Activated B cell treated with CpG ODN at 0.5 μM for 24 hours (primary cell): Measurements from ENCODE around the gene TPGS2. TPM values are rescaled to one million over a fixed set of nuclear protein-coding genes. Genes with fewer than 3 reads are reported as not detected.

Experiments
- ATAC-seq: fragments of 200-7000 bp; cut with Tn5 transposase; one replicate; pipeline ENCODE4 v1.10.0; 2021; ENCODE audit warnings: low read depth, mild to moderate bottlenecking, moderate library complexity
- CTCF ChIA-PET: fragments of 350-600 bp; sonication (Branson Sonifier 250); formaldehyde crosslinking; loops from one replicate; lab custom pipeline; 2021; ENCODE audit warnings: antibody characterized with exemption; lab: Charles Lee
- POLR2A ChIA-PET: fragments of 350-600 bp; sonication (Branson Sonifier 250); formaldehyde crosslinking; loops from one replicate; lab custom pipeline; 2021; ENCODE audit warnings: antibody characterized with exemption; lab: Charles Lee
- DNase-seq: peaks from one replicate; pipeline ENCODE4 v3.0.0; 2022
- H3K27ac Mint-ChIP-seq: one replicate; pipeline ENCODE4 v1.8.0; 2020; ENCODE audit warnings: mixed read lengths
- H3K27me3 Mint-ChIP-seq: one replicate; pipeline ENCODE4 v1.8.0; 2021; ENCODE audit warnings: mixed read lengths
- H3K36me3 Mint-ChIP-seq: one replicate; pipeline ENCODE4 v1.8.0; 2021; ENCODE audit warnings: low read depth, mixed read lengths
- H3K4me1 Mint-ChIP-seq: one replicate; pipeline ENCODE4 v1.8.0; 2021; ENCODE audit warnings: mixed read lengths
- H3K4me3 Mint-ChIP-seq: one replicate; pipeline ENCODE4 v1.8.0; 2020; ENCODE audit warnings: mild to moderate bottlenecking, mixed read lengths
- H3K9me3 Mint-ChIP-seq: one replicate; pipeline ENCODE4 v1.8.0; 2020; ENCODE audit warnings: mixed read lengths
- intact Hi-C: fragments of 100-400 bp; cut with micrococcal nuclease; formaldehyde crosslinking; loops from one replicate; pipeline ENCODE4 v1.15.1; 2024
- total RNA-seq: library from RNA; stranded (reverse); gene quantifications from 2 replicates; pipeline ENCODE4 v1.2.3, GENCODE V29; 2022
- TF ChIP-seq, protein P1 (sequence below): fragments of 200-600 bp; IDR thresholded peaks from one replicate; pipeline ENCODE4 v1.8.0; 2022; ENCODE audit warnings: antibody characterized with exemption, mild to moderate bottlenecking

The TPGS2 gene
- total RNA-seq, 1 donor from 2014 or later = 45.1 TPM

DNA sequence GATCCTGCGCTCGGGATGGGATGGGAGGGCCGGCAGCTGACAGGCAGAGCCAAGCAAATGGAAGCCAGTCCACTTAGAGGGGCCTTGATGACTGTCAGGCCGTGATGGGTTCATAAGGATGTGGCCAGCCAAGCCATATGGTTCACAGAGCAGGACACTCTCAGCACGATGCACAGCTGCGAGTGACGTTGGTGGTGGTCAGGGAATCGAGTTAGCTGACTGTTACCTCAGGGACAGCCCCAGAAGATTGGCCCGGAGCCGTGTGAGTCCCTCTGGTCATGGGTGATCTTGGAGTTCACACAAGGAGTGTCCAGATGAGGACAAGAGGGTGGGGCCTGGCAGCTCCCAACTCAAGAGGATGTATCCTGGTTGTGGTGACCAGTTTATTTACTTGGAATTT, 70.2 kb downstream of the TPGS2 start:
- ChIA-PET CTCF (no interaction called here), POLR2A (no interaction called here)
- no peaks in the 10 kb centered on the region for H3K4me1 Mint-ChIP-seq
- peaks cover under 1% of the 10 kb centered on the region for H3K27me3 Mint-ChIP-seq
- no peaks in the 10 kb centered on the region for H3K36me3 Mint-ChIP-seq
- no peak overlapping the region for H3K4me3 Mint-ChIP-seq
- TF ChIP-seq, protein P1, sequence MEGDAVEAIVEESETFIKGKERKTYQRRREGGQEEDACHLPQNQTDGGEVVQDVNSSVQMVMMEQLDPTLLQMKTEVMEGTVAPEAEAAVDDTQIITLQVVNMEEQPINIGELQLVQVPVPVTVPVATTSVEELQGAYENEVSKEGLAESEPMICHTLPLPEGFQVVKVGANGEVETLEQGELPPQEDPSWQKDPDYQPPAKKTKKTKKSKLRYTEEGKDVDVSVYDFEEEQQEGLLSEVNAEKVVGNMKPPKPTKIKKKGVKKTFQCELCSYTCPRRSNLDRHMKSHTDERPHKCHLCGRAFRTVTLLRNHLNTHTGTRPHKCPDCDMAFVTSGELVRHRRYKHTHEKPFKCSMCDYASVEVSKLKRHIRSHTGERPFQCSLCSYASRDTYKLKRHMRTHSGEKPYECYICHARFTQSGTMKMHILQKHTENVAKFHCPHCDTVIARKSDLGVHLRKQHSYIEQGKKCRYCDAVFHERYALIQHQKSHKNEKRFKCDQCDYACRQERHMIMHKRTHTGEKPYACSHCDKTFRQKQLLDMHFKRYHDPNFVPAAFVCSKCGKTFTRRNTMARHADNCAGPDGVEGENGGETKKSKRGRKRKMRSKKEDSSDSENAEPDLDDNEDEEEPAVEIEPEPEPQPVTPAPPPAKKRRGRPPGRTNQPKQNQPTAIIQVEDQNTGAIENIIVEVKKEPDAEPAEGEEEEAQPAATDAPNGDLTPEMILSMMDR = no peak
- intact Hi-C loops = no loop called here
- no peak for DNase-seq
- H3K27ac Mint-ChIP-seq = no peak overlapping the region
- H3K9me3 Mint-ChIP-seq = no peaks in the 10 kb centered on the region
- no peak for ATAC-seq

DNA sequence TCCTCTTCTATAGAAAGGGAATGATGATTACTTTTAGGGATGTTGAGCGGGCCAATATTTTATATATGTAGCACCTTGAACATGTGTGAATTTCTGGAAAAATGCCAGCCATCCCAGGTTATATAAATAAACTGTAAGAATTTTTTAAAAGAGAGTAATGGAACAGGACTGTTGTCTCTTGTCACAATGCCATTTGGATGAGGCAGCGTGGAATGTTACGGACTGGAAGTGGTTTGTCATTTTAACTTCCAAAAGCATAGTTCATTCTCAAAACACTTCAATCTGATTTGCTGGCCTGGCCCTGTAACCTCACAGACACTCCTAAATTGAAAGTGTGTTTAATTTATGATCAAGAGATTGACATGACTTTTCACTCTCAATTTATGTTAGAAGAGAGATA, 70.8 kb downstream of the TPGS2 start:
- Mint-ChIP-seq H3K4me3 (no peak overlapping the region), H3K9me3 (no peaks in the 10 kb centered on the region), H3K4me1 (no peaks in the 10 kb centered on the region), H3K27me3 (peaks cover 2% of the 10 kb centered on the region), H3K27ac (no peak overlapping the region), H3K36me3 (no peaks in the 10 kb centered on the region)
- CTCF ChIA-PET = no interaction called here
- POLR2A ChIA-PET = no interaction called here
- TF ChIP-seq, protein P1 = no peak
- ATAC-seq (no peak), DNase-seq (no peak)
- intact Hi-C loops = no loop called here

DNA sequence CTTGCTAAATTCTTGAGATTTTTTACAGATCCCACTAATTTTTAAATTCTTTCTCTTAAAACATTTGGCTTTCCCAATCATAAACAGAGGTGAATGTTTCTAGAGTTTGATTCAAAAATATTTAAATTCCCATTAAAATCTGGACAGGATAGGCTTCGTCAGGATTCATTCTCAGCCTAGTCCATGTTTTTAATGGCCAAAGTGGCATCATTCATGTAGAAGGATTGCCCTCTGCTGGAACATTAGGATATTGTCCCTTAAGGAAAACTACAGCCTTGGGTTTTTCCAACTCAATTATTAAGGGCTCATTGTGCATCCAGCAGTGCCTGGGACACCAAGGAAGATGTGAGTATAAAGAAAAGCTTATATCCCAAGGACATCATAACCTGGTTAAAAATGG, 71.7 kb downstream of the TPGS2 start:
- POLR2A ChIA-PET = no interaction called here
- peaks cover 2% of the 10 kb centered on the region for H3K27me3 Mint-ChIP-seq
- no peaks in the 10 kb centered on the region for H3K9me3 Mint-ChIP-seq
- H3K27ac Mint-ChIP-seq = no peak overlapping the region
- CTCF ChIA-PET = no interaction called here
- intact Hi-C loops = no loop called here
- TF ChIP-seq, protein P1 = no peak
- no peak for DNase-seq
- H3K36me3 Mint-ChIP-seq = no peaks in the 10 kb centered on the region
- H3K4me1 Mint-ChIP-seq = no peaks in the 10 kb centered on the region
- H3K4me3 Mint-ChIP-seq = no peak overlapping the region
- no peak for ATAC-seq

DNA sequence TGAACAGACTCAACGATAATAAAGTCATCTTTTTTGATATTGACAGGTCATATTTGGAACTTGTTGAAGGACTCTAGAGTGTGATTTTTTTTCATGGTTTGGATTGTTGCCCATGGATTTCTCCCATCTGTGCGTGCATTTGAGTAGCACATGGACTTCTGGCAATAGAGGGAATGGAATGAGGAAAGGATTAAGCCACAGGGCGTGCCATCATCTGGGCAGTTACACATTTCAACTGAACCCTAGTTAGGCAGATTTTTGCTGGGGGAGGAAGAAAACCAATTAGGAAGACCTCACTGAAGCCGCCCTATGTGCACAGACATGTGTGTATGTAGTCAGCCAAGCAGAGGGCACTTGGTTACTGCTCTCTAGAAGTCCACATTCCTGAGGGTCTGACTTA, 72.6 kb downstream of the TPGS2 start:
- TF ChIP-seq, protein P1 = no peak
- no peaks in the 10 kb centered on the region for H3K4me1 Mint-ChIP-seq
- no peaks in the 10 kb centered on the region for H3K9me3 Mint-ChIP-seq
- DNase-seq = no peak
- no peak overlapping the region for H3K27ac Mint-ChIP-seq
- H3K27me3 Mint-ChIP-seq = peaks cover 2% of the 10 kb centered on the region
- intact Hi-C loops = no loop called here
- H3K4me3 Mint-ChIP-seq = no peak overlapping the region
- H3K36me3 Mint-ChIP-seq = no peaks in the 10 kb centered on the region
- ChIA-PET CTCF (no interaction called here), POLR2A (no interaction called here)
- ATAC-seq = no peak

DNA sequence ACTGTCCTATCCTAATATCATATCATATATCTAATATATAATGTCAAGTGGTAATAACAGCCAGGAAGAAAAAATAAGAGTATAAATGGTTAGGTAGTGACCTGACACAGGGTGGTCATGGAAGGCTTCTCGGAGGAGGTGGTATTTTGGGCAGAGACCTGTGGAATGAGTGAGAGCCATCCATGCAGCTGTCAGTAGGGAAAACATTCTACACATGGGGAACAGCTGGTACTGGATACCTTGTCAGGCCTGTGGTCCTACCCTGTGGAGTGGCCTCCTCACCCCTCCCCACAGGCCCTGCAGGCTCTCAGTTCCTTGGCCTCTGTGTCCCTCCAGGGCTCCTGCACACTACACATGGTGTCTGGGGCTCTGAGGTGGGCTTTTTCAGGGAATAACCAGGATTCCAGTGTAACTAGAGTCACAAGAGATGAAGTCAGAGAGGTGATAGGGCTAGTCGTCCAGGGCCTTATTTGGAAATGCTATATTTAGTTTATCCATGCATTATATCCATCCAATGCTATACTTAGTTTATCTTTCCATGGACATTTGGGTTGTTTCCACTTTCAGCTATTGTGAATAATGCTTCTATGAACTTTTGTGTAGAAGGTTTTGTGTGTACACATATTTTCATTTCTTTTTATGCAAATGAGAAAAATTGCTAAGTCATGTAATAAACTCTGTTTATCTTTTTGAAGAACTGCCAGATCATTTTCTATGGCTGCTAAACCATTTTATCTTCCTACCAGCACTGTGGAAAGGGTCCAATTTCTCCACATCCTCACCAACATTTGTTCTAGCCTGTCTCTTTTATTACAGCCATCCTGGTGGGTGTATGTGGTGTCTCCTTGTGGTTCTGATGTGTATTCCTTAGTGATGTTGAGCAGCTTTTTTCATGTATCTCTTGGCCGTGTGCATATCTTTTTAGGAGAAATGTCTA, 75.6 kb downstream of the TPGS2 start:
- Mint-ChIP-seq H3K9me3 (peaks cover 3% of the 10 kb centered on the region), H3K36me3 (no peaks in the 10 kb centered on the region), H3K4me3 (no peak overlapping the region), H3K27me3 (peaks cover 2% of the 10 kb centered on the region), H3K4me1 (no peaks in the 10 kb centered on the region), H3K27ac (no peak overlapping the region)
- ATAC-seq (no peak), DNase-seq (no peak)
- CTCF ChIA-PET = no interaction called here
- POLR2A ChIA-PET = no interaction called here
- TF ChIP-seq, protein P1 = no peak
- intact Hi-C loops = no loop called here
